ENCODE measurements around the gene SNTB2.

- TF ChIP-seq CTCF (IDR thresholded peaks at IDR 0.05), result no peak
- TF ChIP-seq POLR2A (IDR thresholded peaks at IDR 0.05), result no peak
Measured at GRCh38 chr16:69302301-69302700, 115.3 kb downstream of the SNTB2 start.
